ENCODE results near the gene PLD3. TPM values are rescaled to one million over a fixed set of nuclear protein-coding genes. Genes with fewer than 3 reads are reported as not detected.
A peak's percentile ranks its signal among the peaks of the same experiment; 100 is the strongest.

Gene PLD3, protein sequence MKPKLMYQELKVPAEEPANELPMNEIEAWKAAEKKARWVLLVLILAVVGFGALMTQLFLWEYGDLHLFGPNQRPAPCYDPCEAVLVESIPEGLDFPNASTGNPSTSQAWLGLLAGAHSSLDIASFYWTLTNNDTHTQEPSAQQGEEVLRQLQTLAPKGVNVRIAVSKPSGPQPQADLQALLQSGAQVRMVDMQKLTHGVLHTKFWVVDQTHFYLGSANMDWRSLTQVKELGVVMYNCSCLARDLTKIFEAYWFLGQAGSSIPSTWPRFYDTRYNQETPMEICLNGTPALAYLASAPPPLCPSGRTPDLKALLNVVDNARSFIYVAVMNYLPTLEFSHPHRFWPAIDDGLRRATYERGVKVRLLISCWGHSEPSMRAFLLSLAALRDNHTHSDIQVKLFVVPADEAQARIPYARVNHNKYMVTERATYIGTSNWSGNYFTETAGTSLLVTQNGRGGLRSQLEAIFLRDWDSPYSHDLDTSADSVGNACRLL
- polyA plus RNA-seq (2012; ENCODE audit: insufficient read depth, insufficient read length, low read depth): 820 TPM

DNA sequence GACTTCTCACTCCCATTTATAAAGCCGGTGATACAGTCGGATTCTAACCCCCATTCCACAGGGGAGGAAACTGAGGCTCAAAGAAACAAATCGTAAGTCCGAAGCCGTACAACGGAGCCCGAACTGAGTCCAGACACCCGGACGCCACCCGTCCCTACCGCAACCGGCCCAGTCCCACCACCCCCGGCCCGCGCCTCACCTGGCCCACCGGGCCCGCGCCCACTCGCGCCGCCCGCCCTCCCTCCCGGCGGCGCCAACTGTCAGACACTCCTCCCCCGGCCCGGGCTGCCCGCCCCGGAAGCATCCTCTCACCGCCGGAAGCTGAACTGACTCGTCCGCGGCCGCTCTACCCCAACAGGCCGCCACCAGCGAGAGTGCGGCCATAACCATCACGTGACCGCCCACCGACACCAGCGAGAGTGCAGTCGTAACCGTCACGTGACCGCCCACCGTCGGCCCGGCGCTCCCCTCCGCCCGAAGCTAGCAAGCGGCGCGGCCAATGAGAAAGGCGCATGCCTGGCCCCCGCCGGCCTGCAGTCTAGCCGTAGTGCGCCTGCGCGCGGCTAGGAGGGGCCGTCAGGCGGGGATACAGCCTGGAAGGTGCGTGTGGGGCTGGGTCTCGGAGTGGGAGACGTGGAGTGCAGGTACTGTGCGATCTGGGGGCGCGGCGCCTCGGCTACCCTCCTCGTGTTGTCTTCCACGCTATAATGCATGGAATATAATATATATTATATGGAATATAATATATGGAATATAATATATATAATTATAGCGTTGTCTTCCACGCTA lies at the start of gene PLD3, which contains the start of gene C19orf47:
Gene PLD3, plus strand, starts transcription at position 571 of the 789 bp plus-strand sequence. CDS start 17,789 bp downstream, outside the sequence.
Gene C19orf47, minus strand, starts transcription at position 273 of the 789 bp plus-strand sequence. CDS start 6,540 bp downstream, outside the sequence.
- DNase-seq: peak; percentile 99
- Histone ChIP-seq H3K4me3 (ENCODE audit: low read depth, low read length) (peak within 1 kb of the TSS; percentile 97), H3K9me3 (no peaks in the 10 kb centered on the region), H3K4me1 (no peaks in the 10 kb centered on the region), H3K36me3 (no peaks in the 10 kb centered on the region), H3K27me3 (no peaks in the 10 kb centered on the region)
- TF ChIP-seq, protein P1, sequence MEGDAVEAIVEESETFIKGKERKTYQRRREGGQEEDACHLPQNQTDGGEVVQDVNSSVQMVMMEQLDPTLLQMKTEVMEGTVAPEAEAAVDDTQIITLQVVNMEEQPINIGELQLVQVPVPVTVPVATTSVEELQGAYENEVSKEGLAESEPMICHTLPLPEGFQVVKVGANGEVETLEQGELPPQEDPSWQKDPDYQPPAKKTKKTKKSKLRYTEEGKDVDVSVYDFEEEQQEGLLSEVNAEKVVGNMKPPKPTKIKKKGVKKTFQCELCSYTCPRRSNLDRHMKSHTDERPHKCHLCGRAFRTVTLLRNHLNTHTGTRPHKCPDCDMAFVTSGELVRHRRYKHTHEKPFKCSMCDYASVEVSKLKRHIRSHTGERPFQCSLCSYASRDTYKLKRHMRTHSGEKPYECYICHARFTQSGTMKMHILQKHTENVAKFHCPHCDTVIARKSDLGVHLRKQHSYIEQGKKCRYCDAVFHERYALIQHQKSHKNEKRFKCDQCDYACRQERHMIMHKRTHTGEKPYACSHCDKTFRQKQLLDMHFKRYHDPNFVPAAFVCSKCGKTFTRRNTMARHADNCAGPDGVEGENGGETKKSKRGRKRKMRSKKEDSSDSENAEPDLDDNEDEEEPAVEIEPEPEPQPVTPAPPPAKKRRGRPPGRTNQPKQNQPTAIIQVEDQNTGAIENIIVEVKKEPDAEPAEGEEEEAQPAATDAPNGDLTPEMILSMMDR (IDR thresholded peaks at IDR 0.05; ENCODE audit: low read depth, low read length): no peak

DNA sequence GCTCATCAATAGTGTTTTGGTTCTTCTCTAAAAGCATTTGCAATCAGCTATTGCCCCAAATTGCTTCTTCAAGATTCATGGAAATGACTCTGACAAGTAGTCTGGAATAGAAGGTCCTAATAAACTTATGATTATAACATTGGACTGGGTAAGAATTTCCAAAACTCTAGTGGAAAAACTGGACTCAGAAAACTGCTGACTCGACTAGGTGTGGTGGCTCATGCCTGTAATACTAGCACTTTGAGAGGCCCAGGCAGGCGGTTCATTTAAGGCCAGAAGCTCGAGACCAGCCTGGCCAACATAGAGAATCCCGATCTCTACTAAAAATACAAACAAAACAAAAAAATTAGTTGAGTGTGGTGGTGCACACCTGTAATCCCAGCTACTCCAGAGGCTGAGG lies 47.8 kb upstream of the PLD3 start:
- no peak overlapping the region for H3K4me3 ChIP-seq (ENCODE audit: low read depth, low read length)
- H3K4me1 ChIP-seq: no peaks in the 10 kb centered on the region
- no peaks in the 10 kb centered on the region for H3K27me3 ChIP-seq
- H3K9me3 ChIP-seq: no peaks in the 10 kb centered on the region
- no peaks in the 10 kb centered on the region for H3K36me3 ChIP-seq
- no peak for DNase-seq
- TF ChIP-seq, protein P1 (IDR thresholded peaks at IDR 0.05; ENCODE audit: low read depth, low read length): no peak

DNA sequence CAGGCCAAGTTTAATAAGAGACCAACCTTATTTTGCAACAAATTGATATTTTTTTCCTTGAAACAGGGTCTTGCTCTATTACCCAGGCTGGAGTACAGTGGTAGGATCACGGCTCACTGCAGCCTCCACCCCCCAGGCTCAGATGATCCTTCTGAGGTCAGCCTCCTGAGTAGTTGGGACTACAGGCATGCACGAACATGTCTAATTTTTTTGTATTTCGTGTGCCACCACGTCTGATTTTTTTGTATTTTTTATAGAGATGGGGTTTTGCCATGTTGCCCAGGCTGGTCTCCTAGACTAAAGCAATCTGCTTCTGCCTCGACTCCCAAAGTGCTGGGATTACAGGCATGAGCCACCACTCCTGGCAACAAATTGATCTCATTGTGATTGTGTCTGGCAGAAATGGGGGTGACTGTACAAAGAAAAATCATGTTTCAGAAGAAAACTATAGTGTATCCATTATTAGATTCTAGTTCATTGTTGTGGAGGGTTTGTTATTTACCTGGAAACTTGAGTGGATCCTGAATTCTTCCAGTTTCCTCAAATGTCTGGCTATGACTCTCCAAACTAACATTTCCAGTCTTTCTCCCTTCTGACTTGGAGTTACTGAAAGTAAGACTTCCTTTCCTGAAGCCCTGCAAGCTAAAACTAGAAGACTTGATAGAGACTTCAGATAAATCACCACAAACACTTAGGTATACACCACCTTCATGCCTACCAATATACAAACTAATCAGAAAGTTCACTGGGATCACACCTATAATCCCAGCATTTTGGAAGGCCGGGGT lies 46.1 kb upstream of the PLD3 start:
- H3K36me3 ChIP-seq: no peaks in the 10 kb centered on the region

DNA sequence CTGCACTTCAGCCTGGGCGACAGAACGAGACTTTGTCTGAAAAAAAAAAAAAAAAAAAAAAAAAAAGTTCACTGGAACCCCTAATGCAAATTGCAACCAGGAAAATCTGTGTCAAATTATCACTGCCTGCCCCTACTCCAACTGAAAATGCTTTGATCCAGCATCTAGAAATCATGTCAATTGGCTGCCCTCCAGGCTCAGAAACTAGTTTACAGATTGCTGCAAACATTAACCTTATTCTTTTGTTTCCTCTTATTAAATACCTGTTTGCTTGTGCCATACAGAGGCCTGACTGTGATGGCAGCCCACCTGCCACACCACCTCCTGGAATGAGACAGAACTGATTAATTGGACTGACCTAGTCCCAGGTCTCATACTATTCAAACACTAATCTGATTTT lies 44.7 kb upstream of the PLD3 start:
- no peak for DNase-seq
- TF ChIP-seq, protein P1 (IDR thresholded peaks at IDR 0.05; ENCODE audit: low read depth, low read length): no peak
- H3K4me1 ChIP-seq: no peaks in the 10 kb centered on the region

More for the DNA sequence above, 46.1 kb upstream of the PLD3 start:
- DNase-seq: no peak
- Histone ChIP-seq H3K4me3 (ENCODE audit: low read depth, low read length) (no peak overlapping the region), H3K9me3 (no peaks in the 10 kb centered on the region), H3K27me3 (no peaks in the 10 kb centered on the region), H3K4me1 (no peaks in the 10 kb centered on the region)
- TF ChIP-seq, protein P1 (IDR thresholded peaks at IDR 0.05; ENCODE audit: low read depth, low read length): no peak

DNA sequence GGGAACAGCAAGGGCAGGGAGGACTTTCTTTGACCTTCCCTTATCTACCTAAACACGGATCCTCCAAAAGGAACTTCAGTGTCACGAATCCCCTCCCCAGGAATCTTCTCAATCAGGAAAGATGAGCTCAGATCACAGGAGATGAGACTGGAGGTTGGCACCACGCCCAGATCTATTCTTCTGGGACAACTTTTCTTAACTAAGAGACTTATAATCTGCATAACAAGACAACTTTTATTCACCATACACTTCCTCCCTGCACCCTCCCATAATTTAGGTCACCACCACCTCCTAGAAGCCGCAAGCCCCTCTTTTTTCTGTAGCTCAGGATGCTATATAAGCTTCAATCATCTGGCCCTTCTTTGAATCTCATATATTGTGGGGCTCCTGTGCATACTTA lies 44.2 kb upstream of the PLD3 start:
- Histone ChIP-seq H3K4me3 (ENCODE audit: low read depth, low read length) (no peak overlapping the region), H3K9me3 (no peaks in the 10 kb centered on the region), H3K4me1 (no peaks in the 10 kb centered on the region), H3K36me3 (no peaks in the 10 kb centered on the region), H3K27me3 (no peaks in the 10 kb centered on the region)
- TF ChIP-seq, protein P1 (IDR thresholded peaks at IDR 0.05; ENCODE audit: low read depth, low read length): no peak
- no peak for DNase-seq

More for the DNA sequence above, 44.7 kb upstream of the PLD3 start:
- no peak overlapping the region for H3K4me3 ChIP-seq (ENCODE audit: low read depth, low read length)
- no peaks in the 10 kb centered on the region for H3K36me3 ChIP-seq
- H3K27me3 ChIP-seq: no peaks in the 10 kb centered on the region
- H3K9me3 ChIP-seq: no peaks in the 10 kb centered on the region

Data from BE2C (cell line).